CD4-positive, alpha-beta T cell treated with Interleukin-15 for 4 hours (primary cell): ENCODE results near the gene CLK1.
"Not testable (repeated sequence)": the region's sequence is repeated elsewhere in the genome, so short reads cannot be mapped to it uniquely, and the experiment has no call there.

Source experiments
- DNase-seq: peaks from one replicate; pipeline ENCODE4 v3.0.0-alpha.2; 2020; ENCODE audit warnings: low spot score

CLK1 gene

DNA sequence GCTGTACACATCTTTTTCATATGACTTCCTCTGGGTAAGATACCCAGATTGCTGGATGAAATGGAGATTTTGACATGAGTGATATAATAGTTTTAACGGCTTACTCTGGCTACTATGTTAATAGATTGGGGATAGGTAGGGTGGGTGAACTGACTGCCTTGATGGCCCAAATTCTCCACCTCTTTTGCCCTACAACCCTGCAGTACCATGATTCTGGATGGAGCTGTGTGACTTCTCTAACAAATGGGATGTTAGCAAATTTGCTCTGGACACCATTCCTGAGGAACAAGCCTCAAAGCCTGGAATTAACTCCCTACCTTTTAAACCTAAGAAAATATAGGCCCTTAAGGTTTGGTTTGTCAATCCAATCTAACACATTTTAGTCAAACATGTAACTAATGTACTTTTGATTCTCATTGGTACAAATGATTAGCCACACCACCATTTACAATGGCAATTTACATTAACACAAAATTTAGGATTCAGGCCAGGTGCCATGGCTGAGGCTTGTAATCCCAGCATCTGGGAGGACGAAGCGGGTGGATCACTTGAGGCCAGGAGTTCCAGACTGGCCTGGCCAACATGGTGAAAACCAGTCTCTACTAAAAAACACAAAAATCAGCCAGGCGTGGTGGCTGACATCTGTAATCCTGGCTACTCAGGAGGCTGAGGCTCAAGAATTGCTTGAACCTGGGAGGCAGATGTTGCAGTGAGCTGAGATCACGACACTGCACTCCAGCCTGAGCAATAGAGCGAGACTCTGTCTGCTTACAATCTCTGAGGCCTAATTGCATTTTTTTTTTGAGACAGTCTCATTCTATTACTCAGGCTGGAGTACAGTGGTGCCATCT lies 12.8 kb downstream of the CLK1 start:
- DNase-seq: no peak

DNA sequence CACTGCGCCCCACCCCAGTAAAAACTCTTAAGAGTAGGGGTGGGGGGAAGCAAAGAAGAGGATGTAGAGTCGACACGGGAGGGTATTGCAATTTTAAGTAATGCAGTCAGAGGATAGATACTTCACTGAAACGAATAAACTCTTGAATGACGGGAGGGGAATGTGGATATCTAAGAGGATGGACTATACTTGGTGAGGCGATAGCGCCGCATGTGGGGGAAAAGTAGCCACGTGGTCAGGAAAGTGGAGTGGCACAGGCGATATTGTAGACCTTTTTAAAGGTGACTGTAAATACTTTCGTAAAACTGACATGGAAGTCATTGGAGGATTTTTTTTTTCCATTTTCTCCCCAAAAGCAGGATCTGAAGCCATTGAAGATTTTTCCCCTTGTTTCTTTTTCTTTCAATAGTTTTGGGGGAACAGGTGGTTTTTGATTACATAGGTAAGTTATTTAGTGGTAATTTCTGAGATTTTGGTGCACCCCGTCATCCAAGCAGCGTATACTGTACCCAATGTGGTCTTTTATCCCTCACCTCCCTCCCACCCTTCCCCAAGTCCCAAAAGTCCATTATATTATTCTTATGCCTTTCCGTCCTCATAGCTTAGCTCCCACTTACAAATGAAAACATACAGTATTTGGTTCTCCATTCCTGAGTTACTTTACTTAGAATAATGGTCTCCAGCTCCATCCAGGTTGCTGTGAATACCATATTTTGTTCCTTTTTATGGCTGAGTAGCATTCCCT lies 13.8 kb downstream of the CLK1 start:
- no peak for DNase-seq

DNA sequence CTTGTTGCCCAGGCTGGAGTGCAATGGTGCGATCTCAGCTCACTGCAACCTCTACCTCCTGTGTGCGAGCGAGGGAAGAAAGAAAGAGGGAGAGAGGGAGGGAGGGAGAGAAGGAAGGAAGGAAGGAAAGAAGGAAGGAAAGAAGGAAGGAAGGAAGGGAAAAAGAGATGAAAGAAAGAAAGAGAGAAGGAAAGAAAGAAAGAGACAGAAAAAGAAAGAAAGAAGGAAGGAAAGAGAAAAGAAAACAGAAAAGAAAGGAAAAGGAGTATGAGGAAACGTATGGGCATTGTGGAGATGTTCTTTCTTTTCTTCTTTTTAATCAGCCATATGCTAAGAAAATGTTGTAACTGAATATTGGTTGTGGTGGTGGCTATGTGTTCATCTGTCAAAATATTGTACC lies 16.5 kb downstream of the CLK1 start:
- DNase-seq: no peak

DNA sequence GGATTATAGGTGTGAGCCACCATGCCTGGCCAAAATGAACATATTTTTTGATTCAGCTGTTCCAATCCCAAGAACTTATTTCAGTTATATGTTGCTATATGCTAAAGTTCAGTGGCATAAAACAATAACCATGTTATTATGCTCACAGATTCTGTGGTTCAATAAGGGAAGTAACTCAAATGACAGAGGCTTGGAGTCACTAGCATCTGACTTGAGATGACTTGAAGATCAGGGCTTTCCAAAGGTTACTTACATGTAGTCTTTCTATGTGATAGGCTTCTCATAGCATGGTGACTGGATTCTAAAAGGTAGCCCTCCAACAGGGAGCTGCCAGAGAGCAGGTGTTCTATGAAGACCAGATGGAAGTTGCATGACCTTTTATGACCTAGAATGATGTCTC lies 17.2 kb downstream of the CLK1 start:
- no peak for DNase-seq

DNA sequence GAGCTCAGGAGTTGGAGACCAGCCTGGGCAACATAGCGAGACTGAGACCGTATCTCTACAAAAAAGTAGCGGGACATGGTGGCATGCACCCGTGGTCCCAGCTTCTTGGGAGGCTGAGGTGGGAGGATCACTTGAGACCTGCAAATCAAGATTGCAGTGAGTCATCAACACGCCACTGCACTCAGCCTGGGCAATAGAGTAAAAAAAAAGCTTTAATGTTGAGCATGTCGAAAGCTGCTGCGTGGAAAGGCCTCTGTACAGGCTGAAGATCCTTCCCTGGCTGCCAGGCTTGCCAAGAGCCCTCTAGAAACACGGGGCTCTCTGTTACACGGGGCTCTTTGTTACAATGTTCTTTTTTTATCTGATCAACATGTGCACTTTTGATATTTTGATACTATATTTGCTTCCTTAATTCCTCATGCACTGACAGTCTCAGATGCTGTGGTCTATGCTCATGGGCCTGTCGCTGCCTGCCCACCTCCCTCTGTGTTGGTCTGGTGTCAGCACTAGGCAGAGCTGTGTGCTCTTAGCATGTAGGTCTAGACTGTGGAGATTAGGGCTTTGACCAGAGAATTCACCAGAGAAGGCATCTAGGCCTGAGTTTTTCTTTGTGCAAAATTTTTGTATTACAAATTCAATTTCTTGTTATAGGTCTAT lies 18.7 kb downstream of the CLK1 start:
- DNase-seq: no peak

DNA sequence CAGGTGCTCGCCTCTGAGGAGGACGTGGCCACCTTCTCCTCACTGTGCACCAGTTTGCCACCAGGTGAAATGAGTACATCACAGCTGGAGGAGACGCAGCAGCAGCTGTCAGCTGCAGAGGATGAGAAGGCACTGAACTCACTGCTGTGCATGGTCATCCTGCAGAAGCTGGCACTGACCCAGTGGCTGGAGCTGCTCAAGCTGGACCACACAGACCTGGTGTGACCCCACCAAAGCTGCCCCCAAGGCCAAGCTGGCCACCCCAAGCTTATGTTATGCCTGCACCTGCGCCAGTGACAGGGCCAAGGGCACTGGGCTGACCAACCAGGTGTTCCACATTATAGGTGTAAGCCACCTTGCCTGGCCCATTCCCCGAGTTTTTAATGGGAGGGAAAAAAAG lies 19.3 kb downstream of the CLK1 start:
- DNase-seq: no peak

DNA sequence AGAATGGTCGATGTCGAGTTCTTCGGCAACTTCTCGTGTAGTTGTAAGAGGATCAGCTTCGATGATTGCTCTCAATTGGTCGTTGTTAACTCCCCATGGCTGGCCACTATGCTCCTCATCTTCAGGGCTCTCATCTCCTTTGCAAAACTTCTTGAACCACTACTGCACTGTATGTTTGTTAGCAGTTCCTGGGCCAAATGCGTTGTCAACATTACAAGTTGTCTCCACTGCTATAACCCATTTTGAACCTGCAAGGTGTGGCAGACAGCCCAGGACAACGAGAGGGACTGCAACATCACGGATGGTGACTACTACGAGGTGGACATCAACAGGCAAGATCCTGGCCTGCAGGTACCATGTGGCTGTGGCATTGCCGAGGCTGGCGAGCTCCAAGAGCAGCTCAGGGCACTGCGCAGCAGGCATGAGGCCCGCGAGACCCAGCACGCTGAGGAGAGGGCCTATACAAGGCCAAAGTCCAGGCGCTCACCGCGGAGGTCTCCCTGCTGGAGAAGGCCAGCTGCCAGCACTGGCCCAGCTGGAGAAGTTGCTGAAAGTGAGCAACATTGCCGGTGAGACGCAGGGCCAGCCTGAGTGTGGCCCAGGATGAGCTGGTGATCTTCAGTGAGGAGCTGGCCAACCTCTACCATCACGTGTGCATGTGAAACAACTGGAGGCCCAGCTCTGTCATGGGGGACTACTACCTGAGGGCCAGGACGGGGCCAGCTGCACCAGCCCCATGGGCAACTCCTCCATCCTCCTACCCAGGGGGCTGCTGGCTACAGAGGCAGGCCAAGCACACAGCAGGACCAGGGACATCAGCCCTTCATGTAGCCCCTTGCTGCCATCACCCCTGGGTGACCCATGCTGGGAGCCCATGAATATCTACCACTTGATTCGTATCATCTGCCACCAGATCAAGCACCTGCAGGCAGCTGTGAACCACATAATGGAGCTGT lies 20.2 kb downstream of the CLK1 start:
- DNase-seq: no peak

DNA sequence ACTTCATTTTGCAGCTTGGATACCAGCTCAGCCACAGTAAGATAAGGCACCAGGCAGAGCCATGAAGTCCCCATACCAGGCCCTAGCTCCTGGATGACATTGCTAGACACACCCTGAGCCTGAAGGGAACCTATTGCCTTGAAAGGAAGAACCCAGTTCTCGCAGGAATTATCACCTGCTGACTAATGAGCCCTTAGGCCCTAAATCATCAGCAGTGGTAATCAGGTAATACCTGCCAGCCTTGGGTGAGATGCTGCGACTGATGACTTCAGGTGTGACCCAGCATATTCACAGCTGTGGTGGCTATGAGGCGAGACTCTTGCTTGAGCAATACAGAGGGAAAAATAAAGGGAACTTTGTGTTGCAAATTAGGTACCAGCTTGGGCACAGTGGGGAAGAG lies 24.9 kb downstream of the CLK1 start:
- DNase-seq: no peak

DNA sequence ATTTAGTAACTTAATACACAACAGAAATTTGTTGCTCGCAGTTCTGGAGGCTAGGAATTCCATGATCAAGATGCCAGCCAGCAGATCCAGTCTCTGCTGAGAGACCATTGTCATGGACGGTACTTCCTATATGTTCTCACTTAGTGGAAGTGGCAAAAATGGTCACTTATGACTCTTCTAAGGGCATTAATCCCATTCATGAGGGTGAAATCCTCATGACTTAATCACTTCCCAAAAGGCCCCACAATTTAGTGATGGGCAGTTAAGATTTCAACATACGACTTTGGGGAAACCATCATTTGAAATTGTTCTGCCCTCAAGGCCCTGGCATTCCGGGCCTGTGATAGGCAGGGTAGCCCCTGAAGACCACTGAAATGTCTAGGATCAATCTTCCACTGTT lies 29.8 kb downstream of the CLK1 start:
- no peak for DNase-seq

DNA sequence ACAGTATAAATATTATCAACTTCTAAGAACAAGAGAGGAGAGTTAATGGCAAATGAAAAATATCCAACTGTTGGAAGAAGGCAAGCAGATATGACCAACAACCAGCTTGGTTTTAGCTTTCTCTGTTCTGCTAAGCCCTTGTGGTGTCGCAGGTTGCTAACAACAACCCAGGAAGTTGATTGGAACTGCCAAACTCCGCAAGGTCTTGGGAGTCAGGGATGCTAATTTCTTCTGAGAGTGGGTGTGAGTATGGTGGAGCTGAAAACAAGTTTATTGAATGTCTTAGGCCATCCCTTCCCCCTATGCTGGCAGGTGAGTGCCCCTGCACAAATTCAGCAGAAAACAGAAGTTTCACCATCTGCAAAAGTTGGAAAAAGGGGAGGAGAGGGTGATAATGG lies 35.2 kb downstream of the CLK1 start:
- DNase-seq: no peak

DNA sequence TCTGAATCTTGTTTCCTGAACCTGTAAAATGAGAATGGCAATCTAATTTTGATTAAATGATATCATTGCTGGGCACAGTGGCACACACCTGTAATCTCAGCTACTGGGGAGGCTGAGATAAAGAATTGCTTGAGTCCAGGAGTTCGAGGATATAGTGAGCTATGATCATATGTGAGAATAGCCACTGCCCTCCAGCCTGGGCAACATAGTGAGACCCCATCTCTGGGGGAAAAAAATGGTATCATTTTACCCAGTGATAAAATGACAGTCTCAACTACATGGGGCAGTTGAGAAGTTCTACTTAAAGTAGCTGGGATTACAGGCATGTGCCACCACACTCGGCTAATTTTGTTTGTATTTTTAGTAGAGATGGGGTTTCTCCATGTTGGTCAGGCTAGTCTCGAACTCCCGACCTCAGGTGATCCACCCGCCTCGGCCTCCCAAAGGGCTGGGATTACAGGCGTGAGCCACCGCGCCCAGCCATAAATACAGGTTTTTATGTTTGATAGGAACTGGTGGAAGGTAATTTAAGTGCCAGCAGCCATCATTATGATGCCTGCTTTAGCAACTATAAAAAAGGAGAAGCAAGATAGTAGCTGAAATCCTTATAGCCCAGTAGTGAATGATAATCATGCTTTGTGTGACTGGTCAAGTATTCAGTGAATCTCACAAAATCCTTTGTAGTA lies 35.7 kb downstream of the CLK1 start:
- no peak for DNase-seq

DNA sequence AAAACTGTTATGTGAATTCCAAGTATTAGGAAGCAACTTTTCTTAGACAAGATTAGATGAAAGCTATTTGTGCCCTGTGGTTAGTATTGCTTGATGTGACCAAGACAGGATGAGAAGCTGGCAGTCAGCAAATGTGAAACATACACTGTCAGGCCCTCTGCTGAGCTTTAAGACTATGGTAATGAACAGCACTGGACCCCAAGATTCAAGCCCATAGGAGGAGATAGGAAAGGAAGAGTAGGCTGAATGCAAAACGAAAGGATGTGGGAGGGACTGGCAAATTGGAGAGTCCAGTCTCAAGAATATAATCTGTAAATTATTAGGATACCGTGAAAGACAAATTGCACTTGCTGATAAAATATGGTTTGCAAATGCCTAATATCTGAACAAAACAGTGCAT lies 36.4 kb downstream of the CLK1 start:
- no peak for DNase-seq

DNA sequence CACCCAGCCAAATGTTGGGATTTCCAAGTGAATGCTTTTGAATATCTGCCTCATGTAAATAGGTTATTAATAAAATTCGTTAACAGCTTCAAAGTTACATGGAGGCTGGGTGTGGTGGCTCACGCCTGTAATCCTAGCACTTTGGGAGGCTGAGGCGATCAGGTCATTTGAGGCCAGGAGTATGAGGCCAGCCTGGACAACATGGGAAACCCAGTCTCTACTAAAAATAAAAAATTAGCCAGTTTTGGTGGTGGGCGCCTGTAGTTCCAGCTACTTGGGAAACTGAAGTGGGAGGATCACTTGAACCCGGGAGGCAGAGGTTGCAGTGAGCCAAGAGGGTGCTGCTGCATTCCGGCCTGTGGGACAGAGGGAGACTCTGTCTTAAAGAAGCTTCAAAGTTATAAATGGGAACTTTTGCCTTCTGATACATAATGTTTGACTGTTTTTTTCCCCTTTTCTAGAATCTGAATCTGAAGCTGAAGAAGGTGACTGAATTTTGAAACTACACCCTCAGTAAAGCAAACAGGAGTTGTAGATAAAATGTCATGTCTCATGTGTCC lies 42.7 kb downstream of the CLK1 start:
- no peak for DNase-seq

DNA sequence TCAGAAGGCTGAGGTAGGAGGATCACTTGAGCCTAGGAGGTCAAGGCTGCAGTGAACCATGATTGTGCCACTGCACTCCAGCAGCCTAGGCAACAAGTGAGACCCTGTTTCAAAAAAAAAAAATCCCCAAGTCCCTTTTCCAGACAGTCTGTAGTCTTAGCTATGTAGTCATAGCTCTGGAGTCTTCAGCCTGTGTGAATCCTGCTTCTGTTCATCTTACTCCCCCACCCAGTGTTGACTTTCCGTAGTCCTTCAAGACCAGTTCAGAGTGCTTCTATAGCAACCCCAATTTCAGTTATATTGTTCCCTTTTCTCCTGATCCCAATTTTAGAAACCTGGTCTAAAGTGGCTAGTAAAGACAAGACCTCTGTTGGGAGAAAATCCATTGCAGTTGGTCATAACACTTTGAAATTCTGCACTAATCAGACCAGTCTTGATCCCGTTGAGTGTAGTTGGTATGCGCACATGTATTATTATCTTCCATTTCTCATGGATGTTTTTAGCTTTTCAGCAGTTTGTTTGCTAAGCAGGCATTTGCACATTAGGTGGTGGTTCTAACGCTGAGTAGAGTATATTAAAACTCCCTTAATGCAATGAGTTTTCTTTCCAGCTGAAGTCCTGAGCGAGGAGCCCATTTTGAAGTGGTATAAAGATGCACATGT lies 43.8 kb downstream of the CLK1 start:
- no peak for DNase-seq

DNA sequence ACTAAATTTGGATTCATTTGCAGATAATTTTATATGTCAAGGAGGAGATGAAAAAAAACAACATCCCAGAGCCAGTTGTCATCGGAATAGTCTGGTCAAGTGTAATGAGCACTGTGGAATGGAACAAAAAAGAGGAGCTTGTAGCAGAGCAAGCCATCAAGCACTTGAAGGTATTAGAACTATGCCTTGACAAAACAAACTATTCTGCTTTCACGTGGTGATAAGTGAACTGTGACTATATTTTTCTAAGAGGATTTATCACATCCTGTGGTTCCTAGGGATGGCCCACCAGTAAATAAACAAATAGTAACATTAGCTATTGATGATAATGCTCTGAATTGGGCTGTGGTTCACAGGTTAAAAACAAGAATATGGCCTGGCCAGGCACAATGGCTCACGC lies 45.7 kb downstream of the CLK1 start:
- DNase-seq: not testable (repeated sequence)

DNA sequence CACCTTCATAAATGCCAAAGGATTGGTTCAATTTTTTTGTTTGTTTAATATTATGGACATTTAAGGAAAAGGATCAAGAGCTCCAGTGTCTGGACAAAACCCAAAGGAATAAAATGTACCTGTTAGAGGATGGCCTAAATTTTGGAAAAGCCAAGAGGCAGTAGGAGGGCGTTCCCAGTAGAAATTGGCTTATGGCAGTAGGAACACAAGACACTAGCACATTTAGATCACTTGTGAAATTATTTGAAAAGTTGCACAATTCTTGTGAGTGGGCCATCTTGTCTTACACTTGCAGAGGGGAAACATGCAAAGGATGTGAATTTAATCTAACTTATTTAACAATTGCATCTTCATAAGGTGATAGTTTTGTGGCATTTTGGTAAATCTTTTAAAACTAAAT lies 49.5 kb downstream of the CLK1 start:
- no peak for DNase-seq

DNA sequence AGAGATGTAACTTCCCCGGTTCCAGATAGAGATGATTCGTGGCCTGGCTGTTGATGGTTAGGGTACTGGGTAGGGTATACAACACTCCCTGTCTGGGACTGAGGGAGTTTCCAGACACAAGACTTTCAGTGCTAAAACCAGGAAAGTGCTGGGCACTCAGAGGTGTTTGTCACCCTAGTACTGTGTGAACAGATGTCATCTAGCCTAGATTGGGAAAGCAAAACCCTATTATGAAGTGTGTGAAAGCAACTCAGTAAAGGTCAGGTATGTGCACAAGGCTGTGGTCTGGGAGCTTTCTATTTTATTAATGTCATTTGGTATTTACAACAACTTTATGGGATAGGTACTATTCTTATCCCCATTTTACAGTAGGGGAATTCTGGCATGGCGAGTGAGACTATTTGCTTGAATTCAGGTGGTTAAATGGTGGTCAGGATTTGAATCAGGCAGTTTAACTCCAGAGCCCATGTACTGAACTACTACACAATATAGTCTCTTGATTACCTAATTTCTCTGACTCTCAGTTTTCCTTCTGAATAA lies 50.1 kb downstream of the CLK1 start:
- DNase-seq: peak; percentile 12

DNA sequence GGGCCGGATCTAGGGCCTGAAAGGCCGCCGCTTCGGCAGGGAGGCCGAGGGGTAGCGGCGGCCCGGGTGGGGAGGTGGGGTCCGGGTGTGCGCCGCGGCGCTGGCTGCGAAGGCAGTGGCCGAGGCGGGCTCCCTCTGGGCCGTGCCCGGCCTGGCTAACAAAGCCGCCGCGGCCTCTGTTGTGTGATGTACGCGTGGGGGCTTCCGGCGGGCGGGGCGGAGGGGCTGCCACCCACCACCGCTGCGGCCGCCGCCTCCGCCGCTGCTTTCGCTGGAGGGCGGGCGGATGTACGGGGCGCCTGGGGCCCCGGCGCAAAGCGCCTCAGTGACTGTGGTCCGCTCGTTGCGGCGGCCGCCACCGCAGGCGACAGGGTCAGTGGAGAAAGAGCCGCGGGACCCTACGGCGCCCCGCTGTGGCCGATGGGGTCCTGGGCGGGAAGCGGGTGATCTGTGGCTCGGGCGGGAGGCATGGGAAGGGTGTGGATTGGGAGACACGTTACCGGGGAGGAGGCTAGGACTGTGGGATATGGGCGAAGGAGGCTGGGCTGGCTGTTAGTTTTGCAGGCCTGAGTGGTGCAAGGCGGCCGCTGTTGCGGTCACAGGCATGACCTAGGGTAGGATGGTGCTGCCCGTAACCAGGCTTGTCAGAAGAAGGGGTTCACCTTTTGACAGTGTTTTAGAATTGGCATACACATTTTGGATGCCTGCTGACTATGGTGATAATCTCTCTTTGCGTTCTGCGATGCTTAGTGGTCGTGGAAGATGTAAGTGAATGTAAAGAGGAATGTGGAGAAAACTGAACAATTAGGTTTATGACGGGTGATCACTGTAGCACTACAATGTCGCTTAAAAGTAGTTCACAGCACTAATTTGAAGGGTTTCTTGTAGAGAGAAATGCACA lies 52.1 kb downstream of the CLK1 start:
- DNase-seq: peak; percentile 52
